Measurements from ENCODE around the gene EBF3. TPM values are rescaled to one million over a fixed set of nuclear protein-coding genes. Genes with fewer than 3 reads are reported as not detected.

EBF3 gene
- total and polyA plus RNA-seq, 2 donors (not counting 3 experiments of a cell fraction or from before 2014, with no cell fraction given): 0.92 to 2.7 TPM

- no peak overlapping the region for H3K4me3 ChIP-seq (replicated peaks in 1 of 3; ENCODE audit: insufficient read depth in 1 of 3, low read depth in 1 of 3, low read length in 3 of 3)
- CTCF ChIA-PET: no interaction called here
- H3K9me1 ChIP-seq (replicated peaks; ENCODE audit: control insufficient read depth, extremely low read depth, insufficient read depth, low read length): no peaks in the 10 kb centered on the region
- no peak overlapping the region for H3K27ac ChIP-seq (ENCODE audit: insufficient read depth, low read depth, low read length)
- H3K9ac ChIP-seq (replicated peaks; ENCODE audit: extremely low read depth, insufficient read depth, low read length): no peak overlapping the region
- DNase-seq (ENCODE audit: low read depth, low spot score) (no peak), FAIRE-seq (no peak)
- intact Hi-C loops (cut with micrococcal nuclease) (no loop called here), dilution Hi-C loops (cut with MboI; ENCODE audit: extremely low pct_ligation_motif_present, low sequenced_read_pairs) (no loop called here)
- POLR2A ChIA-PET: no interaction called here
- peaks cover 1% of the 10 kb centered on the region for H3K9me3 ChIP-seq (replicated peaks; ENCODE audit: control insufficient read depth, insufficient read depth, low read length)
- H3K4me2 ChIP-seq (ENCODE audit: insufficient read depth, low read length): no peak overlapping the region
- BruUV-seq (replicated peaks): no TSS peak
- no peak overlapping the region for H2AFZ ChIP-seq (ENCODE audit: low read depth, low read length)
- no peaks in the 10 kb centered on the region for H3K79me2 ChIP-seq (ENCODE audit: control insufficient read depth, insufficient read depth, low read length)
- TF ChIP-seq JUN (IDR thresholded peaks at IDR 0.05; ENCODE audit: borderline replicate concordance, insufficient read depth, insufficient read length, low read depth): no peak
- TF ChIP-seq FOS (IDR thresholded peaks at IDR 0.05; ENCODE audit: borderline replicate concordance, insufficient read depth, low read length): no peak
- no peak for TF ChIP-seq EZH2 (IDR thresholded peaks at IDR 0.05; ENCODE audit: borderline replicate concordance, low read depth, low read length, severe bottlenecking)
- no peak for TF ChIP-seq CTCF (IDR thresholded peaks at IDR 0.05; ENCODE audit: extremely low read depth in 1 of 2, insufficient read depth in 1 of 2, low read depth in 1 of 2, low read length in 2 of 2)
- no peaks in the 10 kb centered on the region for H3K36me3 ChIP-seq (ENCODE audit: control insufficient read depth in 2 of 2, extremely low read depth in 1 of 2, insufficient read depth in 2 of 2, low read length in 2 of 2)
- no peaks in the 10 kb centered on the region for H4K20me1 ChIP-seq (replicated peaks; ENCODE audit: control insufficient read depth, extremely low read depth, insufficient read depth, low read length)
- H3K4me1 ChIP-seq (ENCODE audit: control insufficient read depth, extremely low read depth, insufficient read depth, low read length): no peaks in the 10 kb centered on the region
- no peaks in the 10 kb centered on the region for H3K27me3 ChIP-seq (ENCODE audit: control insufficient read depth in 2 of 2, insufficient read depth in 2 of 2, low read length in 2 of 2)
Observed at GRCh38 chr10:129851941-129852640, 112.0 kb downstream of the EBF3 start.

GRCh38 chr10:129850790-129851189 lies 113.3 kb downstream of the EBF3 start:
- Histone ChIP-seq H3K27ac (ENCODE audit: insufficient read depth, low read depth, low read length) (no peak overlapping the region), H4K20me1 (replicated peaks; ENCODE audit: control insufficient read depth, extremely low read depth, insufficient read depth, low read length) (no peaks in the 10 kb centered on the region), H3K9me3 (replicated peaks; ENCODE audit: control insufficient read depth, insufficient read depth, low read length) (peaks cover 2% of the 10 kb centered on the region), H3K9ac (replicated peaks; ENCODE audit: extremely low read depth, insufficient read depth, low read length) (no peak overlapping the region), H3K36me3 (ENCODE audit: control insufficient read depth in 2 of 2, extremely low read depth in 1 of 2, insufficient read depth in 2 of 2, low read length in 2 of 2) (no peaks in the 10 kb centered on the region), H3K27me3 (ENCODE audit: control insufficient read depth in 2 of 2, insufficient read depth in 2 of 2, low read length in 2 of 2) (no peaks in the 10 kb centered on the region), H3K9me1 (replicated peaks; ENCODE audit: control insufficient read depth, extremely low read depth, insufficient read depth, low read length) (no peaks in the 10 kb centered on the region), H3K4me1 (ENCODE audit: control insufficient read depth, extremely low read depth, insufficient read depth, low read length) (no peaks in the 10 kb centered on the region), H3K4me2 (ENCODE audit: insufficient read depth, low read length) (no peak overlapping the region), H3K79me2 (ENCODE audit: control insufficient read depth, insufficient read depth, low read length) (no peaks in the 10 kb centered on the region), H3K4me3 (replicated peaks in 1 of 3; ENCODE audit: insufficient read depth in 1 of 3, low read depth in 1 of 3, low read length in 3 of 3) (no peak overlapping the region), H2AFZ (ENCODE audit: low read depth, low read length) (no peak overlapping the region)
- DNase-seq (ENCODE audit: low read depth, low spot score) (no peak), FAIRE-seq (no peak)
- no TSS peak for BruUV-seq (replicated peaks)
- POLR2A ChIA-PET: no interaction called here
- CTCF ChIA-PET: no interaction called here
- intact Hi-C loops (cut with micrococcal nuclease) (no loop called here), dilution Hi-C loops (cut with MboI; ENCODE audit: extremely low pct_ligation_motif_present, low sequenced_read_pairs) (no loop called here)
- TF ChIP-seq GATA2 (IDR thresholded peaks at IDR 0.05; ENCODE audit: insufficient read depth, insufficient read length, low read depth, low read length) (no peak), POLR2AphosphoS5 (IDR thresholded peaks at IDR 0.05; ENCODE audit: insufficient read depth, low read depth, low read length) (no peak), CTCF (IDR thresholded peaks at IDR 0.05; ENCODE audit: extremely low read depth in 1 of 2, insufficient read depth in 1 of 2, low read depth in 1 of 2, low read length in 2 of 2) (no peak), POLR2A (IDR thresholded peaks at IDR 0.05; ENCODE audit: low read depth, low read length) (no peak), FOS (IDR thresholded peaks at IDR 0.05; ENCODE audit: borderline replicate concordance, insufficient read depth, low read length) (no peak), JUN (IDR thresholded peaks at IDR 0.05; ENCODE audit: borderline replicate concordance, insufficient read depth, insufficient read length, low read depth) (no peak), EZH2 (IDR thresholded peaks at IDR 0.05; ENCODE audit: borderline replicate concordance, low read depth, low read length, severe bottlenecking) (no peak), MYC (IDR thresholded peaks at IDR 0.05; ENCODE audit: low read depth, low read length) (no peak), MAX (IDR thresholded peaks at IDR 0.05; ENCODE audit: insufficient read depth, insufficient read length) (no peak)
